Fibroblast of lung (primary cell): ENCODE measurements around the gene MFSD11.

Experiments used
- CTCF ChIP-seq, 2 donors: IDR thresholded peaks in 1 of 2; conservative IDR thresholded peaks in 1 of 2; 1 replicate in 1 of 2; 2 replicates in 1 of 2; pipeline ENCODE4 v1.5.1; 2011 to 2012; ENCODE audit warnings: low read length in 2 of 2, control low read depth in 1 of 2, inconsistent platforms in 1 of 2, low read depth in 1 of 2, mild to moderate bottlenecking in 1 of 2
- EZH2 ChIP-seq: IDR thresholded peaks from 2 replicates; pipeline ENCODE4 v1.5.1; 2012; ENCODE audit warnings: low read length, control low read depth, mild to moderate bottlenecking; ENCODE audit errors: missing control alignments

GRCh38 chr17:76737676-76738467 lies at the start of gene MFSD11:
- TF ChIP-seq CTCF (conservative IDR thresholded peaks at IDR 0.05 in 1 of 2, IDR thresholded peaks at IDR 0.05 in 1 of 2; ENCODE audit: low read depth in 1 of 2, low read length in 2 of 2) (no peak), EZH2 (no peak)
